EL (cell line): ENCODE results near the gene DMBX1.

Source experiments
- DNase-seq: peaks from one replicate; pipeline ENCODE4 v3.0.0-alpha.2; 2016

Gene DMBX1

GRCh38 chr1:46484783-46485490 is 4.7 kb upstream of the DMBX1 start:
- DNase-seq: no peak

GRCh38 chr1:46485564-46486431 is 3.8 kb upstream of the DMBX1 start:
- no peak for DNase-seq

- DNase-seq: no peak
Observed at GRCh38 chr1:46486432-46487015, 3.1 kb upstream of the DMBX1 start.

- peak; percentile 18 for DNase-seq
Observed at GRCh38 chr1:46487818-46488218, 1.8 kb upstream of the DMBX1 start.

DNA sequence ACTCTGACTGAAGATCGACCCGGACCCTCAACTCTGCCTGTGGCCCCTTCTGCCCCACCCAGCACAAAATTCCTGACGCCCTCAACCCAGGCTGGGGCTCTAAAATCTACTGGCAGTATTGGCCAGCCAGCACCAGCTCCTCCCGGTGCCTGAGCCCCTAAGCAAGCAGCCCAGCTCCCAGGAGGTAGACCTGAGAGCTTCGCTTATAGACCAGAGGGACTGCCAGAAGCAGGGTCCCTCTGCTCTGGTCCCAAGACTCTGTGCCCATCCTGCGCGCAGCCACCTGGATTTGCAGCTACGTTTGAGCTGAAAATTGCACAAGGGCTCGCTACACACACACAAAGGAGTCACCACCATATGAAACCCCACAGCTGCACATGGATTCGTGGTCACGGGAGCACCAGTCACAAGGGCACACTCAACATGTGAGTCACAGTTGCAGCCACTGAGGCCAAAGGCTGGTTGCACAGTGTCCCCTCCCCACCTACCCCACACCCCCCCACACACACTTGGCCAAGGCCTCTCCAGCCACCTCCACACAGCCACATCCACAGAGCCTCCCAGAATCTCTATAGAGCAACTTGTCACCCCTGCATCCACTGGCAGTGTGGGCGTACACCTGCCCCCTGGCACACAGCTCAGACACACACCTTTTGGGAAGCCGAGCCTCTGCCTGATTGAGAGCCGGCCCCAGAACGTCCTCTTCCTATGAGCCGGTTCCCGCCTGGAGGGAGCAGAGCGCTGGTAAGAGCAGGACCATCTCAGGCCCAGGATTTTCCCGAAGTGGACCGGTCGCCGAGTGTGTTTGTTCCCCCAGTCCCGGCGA is 1.1 kb upstream of the DMBX1 start:
- DNase-seq: no peak

GRCh38 chr1:46489169-46489637 is 433 bp upstream of the DMBX1 start:
- DNase-seq: no peak

DNA sequence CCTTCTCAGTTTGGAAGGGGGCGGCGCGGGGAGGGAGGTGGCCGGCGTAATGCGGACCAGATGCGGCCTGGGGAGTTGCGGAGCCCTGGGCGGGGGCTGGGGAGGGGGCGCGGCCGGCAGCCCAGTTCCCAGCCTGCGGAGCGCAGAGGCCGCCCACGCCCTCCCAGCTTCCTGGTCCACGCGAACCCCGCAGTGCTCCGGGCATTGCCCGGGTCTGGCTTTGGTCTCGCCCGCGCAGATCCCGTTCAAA is 695 bp downstream of the DMBX1 start:
- no peak for DNase-seq

DNA sequence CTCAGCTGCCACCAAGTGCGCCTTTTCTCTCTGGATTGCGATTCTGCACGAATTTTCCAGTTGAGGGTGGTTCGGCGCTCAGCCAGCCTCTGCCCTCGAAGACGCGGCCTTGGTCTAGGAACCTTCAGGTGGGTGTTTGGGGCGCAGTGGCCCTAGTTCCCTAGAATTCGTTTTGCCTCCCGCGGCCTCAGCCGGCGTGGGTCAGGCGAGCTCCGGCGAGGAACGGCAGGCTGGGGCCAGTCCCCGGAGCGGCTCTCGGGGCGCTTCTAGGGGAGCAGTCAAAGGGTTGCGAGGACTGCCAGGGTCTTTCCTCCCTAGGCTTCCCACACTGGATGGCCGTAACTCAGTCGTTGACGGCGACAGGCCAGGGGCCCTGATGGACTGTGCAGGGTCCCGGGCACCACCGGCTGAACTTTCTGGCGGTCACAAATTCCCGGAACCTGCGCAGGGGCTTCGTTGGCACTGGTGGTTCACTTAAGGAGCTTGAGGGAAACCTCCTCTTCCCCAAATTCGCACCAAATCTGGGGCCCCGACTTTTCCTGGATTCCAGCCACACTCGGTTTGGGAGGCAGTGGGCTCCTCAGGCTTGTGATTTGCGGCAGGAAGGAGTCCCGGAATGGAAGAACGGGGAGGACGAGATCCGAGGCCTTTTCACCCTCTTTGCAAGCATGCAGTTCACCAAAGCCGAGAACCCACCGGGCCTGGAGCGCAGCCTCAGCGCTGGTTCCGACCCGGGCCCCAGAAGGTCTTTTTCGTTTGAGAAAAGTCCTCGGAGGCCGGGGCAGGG is 1.2 kb downstream of the DMBX1 start:
- peak; percentile 10 for DNase-seq

DNA sequence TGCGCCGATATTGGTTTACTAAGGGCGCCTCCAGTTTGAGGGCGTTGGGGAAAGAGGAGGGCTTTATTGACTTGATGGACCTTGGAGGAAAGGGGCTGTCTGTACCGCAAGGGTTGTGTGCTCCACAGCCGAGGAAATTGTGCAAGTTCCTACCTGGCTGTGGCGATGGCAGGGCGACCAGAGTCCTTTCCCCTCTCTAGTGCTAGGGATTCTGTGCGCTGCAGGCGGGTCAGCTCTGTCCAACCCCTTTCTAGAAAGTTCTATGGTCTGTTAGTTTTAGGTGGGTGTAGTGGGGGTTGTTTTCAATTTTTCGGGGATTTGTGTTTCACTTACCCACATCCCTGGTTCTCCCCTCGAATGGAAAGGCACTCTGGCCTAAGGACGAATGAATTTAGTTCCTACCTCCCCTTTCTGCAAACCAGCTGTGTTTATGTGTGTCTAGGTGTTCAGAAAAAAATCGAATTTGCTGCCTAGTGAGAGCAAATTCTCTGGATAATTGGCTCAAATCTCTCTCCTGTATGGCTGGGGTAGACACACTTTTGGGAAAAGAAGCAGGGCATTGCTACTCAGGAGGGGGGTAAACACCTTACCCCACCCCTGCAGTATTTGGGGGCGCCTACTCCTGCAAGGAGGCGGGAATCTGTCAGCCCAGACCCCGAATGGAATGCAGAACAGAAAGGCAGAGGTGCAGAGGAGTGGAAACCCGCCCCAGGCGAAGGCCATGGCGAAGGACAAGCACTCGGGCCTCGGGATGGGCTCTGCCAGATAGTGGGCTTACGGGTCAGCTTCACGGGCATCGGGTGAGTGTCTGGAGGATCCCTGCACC is 2.0 kb downstream of the DMBX1 start:
- no peak for DNase-seq

GRCh38 chr1:46492269-46492853 is 2.7 kb downstream of the DMBX1 start:
- no peak for DNase-seq

GRCh38 chr1:46492871-46493270 is 3.2 kb downstream of the DMBX1 start:
- DNase-seq: no peak

DNA sequence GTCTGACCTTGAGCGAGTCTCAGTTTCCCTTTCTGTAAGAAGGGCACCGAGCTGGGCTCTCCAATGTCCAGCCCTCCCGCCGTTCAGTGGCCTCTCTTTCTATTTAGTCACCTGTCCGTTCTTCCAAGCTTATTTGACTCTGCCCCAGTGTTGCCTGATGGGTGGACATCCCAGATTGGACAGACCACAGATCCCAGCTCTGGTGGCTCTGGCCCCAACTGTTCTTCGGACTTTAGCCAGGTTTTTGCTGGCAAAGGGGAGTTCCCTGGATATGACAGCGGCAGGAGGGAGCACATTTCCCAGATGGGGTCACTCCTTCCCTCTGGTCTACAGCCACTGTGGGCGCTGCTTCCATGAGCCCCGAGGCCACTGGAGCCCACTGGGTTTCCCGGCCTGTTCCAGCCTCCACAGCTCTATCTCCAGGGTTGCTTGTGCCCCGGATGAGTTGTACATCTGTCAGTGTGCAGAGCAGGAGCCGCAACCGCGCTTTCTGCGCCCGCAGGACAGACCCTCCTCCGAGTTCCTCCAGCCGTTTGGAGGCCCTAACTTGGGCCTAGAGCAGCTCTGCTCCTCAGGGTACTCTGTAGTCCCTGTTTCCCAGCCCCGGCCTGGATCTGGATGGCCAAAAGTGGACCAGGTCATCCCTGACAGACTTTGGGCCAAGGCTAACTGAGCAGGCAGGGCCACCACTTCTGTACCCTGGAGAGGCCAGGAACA is 3.8 kb downstream of the DMBX1 start:
- no peak for DNase-seq

DNA sequence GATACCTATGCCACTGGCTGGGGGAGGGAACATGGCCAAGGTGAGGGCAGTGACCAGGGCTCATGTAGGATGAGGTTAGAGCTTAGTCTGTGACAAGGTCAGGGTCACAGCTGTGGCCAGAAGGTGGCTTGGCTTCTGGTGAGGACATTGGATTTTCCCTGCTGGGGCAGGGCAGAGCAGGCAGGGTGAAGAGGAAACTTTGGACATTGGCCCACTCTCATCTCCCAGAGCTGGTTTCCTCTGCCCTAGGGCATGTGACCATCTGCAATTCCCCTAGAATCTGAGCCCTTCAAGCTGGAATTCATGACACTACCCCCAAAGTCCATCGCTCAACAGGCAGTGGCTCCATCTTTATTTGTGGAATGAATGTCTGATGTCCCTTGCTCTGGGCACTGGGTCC is 5.3 kb downstream of the DMBX1 start:
- DNase-seq: no peak

- DNase-seq: no peak
Observed at GRCh38 chr1:46495778-46496177, 6.1 kb downstream of the DMBX1 start.

DNA sequence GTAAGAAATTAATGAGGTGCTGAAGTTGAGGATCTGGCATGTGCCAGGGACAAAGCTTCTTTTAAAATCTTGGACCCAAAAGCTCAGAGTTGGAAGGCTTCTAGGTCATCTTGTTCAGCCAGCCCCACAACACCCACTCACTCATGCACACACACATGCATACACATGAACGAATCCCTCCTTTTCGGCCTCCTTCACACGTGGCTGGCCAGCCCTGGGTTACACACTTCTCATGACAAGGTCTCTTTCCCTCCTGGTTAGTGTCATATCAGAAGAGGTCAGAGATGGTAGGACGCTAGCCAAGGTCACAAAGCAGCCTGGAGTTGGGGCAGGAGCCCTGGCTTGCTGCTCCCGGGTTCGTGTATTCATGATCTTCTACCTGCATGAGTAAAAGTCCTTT is 6.9 kb downstream of the DMBX1 start:
- no peak for DNase-seq

DNA sequence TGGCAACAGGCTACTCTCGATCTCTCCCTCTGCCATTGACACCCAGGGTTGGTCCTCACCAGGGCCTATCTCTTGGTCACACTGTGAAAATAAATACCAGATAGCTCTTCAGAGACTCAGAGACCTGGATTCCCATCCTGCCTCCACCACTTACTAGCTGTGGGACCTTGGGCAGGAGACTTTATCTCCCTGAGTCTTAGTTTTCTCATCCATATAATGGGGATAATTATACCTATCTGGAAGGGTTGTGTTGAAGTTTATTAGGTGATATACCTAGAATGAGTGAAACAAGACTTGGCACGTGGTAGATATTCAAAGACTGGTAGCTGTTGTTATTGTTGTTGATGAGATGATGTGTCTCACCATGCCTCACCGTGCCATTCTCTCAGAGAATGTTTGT is 7.4 kb downstream of the DMBX1 start:
- no peak for DNase-seq

GRCh38 chr1:46497665-46498064 is 8.0 kb downstream of the DMBX1 start:
- DNase-seq: no peak

DNA sequence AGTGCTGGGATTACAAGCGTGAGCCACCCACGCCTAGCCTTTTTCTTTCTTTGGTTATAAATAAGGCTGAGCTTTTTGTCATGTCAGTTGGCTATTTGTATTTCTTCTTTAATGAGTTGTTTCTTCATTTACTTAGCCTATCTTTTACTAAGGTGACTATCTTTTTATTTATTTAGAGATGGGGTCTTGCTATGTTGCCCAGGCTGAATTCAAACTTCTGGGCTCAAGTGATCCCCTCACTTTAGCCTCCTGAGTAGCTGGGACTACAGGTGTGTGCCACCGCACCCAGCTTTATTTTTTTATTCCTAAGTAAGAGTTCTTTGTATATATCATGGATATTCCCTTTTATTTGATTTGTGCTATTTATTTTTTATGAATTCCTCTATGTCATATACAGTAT is 11.9 kb downstream of the DMBX1 start:
- no peak for DNase-seq

DNA sequence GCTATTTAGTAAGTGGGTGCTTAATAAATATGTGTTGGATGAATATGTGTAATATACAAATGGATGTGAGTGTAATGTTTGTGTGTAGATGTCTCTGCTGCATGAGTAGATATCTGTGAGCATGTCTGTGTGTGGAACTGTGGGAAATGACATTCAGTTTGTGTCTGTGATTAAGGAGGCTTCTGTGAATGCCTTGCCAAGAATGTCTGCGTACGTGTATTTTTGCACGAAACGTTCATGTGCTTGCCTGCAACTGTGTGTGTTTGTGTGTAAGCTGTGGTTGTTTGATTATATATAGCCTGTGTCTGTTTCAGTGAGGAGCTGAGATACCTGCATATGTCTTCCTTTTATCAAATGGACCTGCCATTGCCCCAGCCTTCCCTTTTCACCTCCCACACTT is 13.8 kb downstream of the DMBX1 start:
- DNase-seq: no peak

DNA sequence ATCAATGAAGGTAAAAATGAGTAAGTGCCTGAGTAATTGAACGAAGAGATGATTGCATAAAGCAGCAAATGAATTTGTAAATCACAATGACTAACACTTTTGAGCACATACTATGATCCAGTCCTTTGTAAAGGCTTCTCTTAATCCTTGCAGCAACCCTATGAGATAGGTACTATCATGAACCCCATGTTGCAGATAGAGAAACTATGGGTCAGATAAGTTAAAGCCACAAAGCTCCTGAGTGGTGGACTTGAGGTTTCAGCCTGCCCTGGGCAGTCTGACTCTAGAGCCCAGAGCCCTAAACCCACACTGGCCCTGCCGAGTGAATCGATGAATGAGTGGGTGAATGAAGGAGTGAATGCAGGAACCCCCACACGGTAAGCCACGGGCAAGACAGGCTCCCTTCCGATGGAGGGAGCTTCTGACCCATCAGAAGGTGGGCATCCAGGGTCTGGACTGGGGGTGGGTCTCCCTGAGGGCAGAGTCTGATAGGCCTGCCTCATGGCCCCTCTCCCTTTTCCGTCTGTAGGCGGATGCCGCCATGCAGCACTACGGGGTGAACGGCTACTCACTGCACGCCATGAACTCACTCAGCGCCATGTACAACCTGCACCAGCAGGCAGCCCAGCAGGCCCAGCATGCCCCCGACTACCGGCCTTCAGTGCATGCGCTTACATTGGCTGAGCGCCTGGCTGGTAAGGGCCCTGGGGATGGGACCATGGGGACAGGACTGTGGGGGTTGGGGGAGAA is 17.0 kb downstream of the DMBX1 start:
- DNase-seq: no peak
